NCI-H128 (cell line): ENCODE measurements around the gene AKT3.
"Not testable (repeated sequence)": the region's sequence is repeated elsewhere in the genome, so short reads cannot be mapped to it uniquely, and the experiment has no call there.

Source experiments
- DNase-seq: peaks from one replicate; lab custom pipeline; 2025; ENCODE audit not compliant: unreplicated experiment; lab: John Stamatoyannopoulos, UW

The AKT3 gene

DNA sequence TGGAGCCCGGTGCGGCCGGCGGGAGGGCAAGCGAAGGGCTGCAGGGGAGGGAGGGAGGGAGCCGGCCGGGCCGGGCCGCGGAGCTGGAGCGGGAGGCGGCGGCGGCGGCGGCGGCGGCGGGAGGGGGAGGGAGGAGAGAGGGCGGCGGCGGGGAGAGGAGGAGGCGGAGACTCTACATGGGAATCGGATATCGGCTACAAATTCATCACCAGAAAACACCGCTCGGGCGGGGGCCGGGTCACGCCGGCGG, at the start of gene AKT3:
TSS of gene AKT3 (minus strand) at position 42 of the 250 bp plus-strand sequence. CDS start 7,073 bp downstream, outside the sequence.
- no peak for DNase-seq

DNA sequence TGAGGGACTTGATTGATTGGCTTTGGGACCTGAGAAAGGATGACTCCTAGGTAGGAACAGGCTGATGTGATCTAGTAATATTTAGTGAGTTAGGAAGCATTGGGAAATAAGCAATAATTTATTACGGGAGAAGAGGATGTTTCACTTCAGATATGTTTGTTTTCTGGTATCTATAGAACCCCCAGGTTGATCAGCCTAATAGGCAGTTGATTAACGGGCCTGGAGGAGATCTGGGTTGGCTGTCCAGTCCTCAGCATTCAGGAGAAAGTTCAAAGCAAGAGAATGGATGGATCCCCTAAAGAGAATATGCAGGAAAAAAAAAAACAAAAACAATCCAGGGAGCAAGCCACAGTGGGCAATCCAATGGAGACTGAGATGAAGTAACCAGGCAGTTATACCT, 48.2 kb upstream of the AKT3 start:
- DNase-seq: no peak

DNA sequence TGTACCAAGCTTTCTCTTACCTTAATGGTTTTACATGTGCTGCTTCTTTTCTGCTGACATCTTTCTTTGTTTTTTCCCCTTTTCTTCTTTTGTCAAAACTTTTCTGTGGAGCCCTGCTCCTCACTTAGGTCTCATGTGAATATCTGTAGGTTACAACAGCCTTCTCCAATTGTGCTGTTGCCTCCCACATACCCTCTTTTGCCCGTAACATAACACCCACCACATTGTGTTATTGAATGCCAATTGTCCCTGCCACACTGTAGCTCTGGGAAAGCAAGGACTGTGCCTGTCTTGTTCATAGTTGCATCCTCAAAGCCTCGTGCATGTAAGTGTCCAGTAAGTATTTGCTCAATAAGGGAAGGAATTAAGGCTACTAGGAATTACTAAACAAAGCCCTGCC, 46.3 kb upstream of the AKT3 start:
- no peak for DNase-seq

- DNase-seq: no peak
Observed at GRCh38 chr1:243892456-243892855, 42.4 kb upstream of the AKT3 start.

DNA sequence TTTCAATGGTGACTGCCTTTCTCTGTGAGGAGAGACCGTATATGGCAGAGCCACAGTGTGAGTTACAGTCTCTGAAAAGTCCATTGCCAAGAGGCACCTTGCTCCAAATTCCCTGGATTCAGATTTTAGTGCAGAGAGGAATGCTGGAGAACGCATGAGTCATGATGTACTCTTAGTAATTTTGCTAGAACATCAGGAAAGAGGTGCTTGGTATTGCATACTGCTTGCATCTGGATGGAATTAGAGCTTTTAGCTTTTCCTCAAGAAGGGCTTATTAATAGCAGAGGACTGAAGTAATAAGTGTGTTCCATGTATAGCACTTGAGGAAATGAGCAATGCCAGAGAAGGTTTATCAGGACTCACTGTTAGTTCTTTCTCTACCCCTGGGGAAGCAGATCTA, 40.5 kb upstream of the AKT3 start:
- DNase-seq: no peak

DNA sequence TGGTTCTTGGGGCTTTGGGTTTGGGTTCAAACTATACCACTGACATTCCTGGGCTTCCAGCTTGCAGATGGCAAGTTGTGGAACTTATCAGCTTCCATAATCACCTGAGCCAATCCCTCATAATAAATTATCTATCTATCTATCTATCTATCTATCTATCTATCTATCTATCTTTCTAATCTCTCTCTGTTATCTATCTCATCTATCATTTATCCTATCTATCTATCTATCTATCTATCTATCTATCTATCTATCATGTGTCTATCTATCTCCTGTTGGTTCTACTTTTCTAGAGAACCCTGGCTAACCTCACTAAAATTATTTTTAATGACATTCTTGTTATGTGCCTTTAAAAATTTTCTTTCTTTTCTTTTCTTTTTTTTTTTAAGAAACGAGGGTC, 35.8 kb upstream of the AKT3 start:
- DNase-seq: no peak

DNA sequence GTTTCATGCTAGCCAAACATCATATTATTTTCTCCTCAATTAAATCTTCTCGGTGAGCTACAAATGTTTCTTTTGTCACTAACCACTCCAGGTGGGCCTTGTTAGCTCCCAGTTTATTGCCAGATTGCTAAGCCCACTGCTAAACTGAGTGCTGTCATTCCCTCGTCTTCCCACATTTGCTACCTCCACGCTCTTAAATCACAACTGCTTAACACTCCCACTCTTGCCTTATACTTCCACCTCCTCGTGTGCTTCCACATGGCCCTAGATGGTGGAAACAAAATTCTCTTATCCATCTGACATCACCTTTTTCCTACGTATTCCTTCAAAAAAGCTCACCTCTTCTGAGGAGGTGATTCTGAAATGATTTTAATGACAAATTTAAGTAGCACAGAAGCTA, 34.6 kb upstream of the AKT3 start:
- no peak for DNase-seq

- no peak for DNase-seq
Observed at GRCh38 chr1:243883551-243883950, 33.5 kb upstream of the AKT3 start.

GRCh38 chr1:243882276-243882675, 32.2 kb upstream of the AKT3 start:
- DNase-seq: no peak

DNA sequence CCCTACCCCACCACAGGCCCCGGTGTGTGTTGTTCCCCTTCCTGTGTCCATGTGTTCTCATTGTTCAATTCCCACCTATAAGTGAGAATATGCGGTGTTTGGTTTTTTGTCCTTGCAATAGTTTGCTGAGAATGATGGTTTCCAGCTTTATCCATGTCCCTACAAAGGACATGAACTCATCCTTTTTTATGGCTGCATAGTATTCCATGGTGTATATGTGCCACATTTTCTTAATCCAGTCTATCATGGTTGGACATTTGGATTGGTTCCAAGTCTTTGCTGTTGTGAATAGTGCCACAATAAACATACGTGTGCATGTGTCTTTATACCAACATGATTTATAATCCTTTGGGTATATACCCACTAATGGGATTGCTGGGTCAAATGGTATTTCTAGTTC, 27.0 kb upstream of the AKT3 start:
- not testable (repeated sequence) for DNase-seq

DNA sequence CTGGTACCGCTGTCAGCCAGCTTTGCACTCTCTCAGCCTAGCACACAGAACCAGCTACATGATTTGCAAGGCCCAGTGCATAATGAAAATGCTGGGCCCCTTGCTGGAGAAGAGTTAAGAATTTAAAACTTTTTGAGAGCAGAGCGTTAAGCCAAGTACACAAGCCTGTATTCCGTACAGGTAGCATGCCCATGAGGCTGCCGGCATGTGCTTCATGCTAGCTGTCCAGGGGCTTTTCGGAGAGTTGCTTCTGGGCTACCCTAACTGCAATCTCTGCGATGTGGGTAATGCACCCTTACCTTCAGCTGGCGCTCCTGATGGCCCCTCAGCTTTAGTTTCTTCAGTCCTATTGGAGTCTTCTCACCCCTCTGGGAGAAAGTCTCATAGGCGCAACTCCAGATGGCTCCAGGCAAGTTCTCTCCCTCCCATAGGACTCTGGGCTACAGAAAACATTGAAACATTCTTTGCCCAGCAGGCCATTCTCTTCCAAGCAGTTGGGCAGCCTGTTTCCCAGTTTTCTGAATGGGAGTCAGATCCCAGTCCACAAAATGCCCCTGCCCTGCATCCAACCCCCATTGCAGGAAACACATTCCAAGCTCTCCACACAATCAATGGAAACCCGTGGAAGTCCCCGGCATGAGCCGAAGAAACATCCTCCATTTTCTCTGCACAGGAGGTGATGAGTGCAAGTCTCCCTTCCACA, 5.7 kb upstream of the AKT3 start:
- DNase-seq: no peak

DNA sequence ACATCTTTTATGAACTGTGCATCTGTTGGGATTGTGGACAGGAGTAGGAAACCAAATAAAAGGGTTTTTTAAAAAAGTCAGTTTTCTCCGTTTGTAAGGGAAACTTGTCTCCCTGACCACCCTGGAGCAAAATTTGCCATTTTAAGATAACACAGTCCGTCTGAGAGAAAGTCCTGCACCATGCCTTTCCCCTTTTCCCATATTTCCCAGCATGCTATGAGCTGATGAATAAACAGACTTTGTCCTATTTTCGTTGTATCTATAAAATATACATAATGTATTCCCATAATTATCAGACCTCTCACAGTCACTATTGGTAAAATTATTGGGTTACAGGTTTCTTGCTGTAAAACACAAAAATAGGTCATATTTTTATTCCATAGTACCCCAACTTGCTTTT, 1.7 kb upstream of the AKT3 start:
- no peak for DNase-seq

- DNase-seq: no peak
Observed at GRCh38 chr1:243851257-243851756, 1.3 kb upstream of the AKT3 start.

- DNase-seq: peak; percentile 77
Observed at GRCh38 chr1:243850452-243851256, 611 bp upstream of the AKT3 start.

DNA sequence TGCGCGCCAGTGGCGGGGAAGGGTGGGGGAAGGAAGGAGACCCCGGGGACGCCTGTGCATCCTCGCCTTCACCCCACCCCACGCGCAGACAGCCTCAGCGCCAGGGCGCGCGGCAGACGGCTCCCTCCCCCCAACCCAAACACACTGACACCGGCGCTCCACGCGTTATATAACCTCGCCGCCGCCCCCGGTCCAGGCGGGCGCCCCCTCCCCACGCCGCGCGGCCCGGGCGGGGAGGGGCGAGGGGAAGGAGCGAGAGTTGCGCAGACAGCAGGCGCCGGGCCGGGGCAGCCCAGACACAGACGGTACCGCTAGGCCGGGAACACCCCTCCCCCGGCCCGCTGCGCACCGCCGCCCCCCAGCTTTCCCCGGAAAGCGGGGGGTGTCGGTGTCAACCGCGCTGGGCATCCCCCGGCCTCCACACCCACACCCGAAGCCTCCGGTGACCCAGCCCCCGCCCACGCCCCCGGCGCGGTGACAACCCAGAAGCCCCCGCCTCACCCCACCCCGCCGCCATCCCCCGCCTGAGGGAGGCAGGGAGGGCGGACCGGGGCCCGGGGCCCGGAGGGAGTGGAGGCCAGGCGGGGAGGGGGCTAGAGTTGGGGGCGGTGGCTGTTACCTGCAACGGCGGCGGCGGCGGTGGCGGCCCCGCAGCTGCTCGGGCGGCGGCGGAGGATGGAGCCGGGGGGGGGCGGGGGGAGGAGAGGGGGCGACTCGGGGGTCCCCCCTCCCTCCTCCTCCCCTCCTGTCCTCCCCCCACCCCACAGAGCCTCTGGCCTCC, 432 bp downstream of the AKT3 start:
- no peak for DNase-seq

DNA sequence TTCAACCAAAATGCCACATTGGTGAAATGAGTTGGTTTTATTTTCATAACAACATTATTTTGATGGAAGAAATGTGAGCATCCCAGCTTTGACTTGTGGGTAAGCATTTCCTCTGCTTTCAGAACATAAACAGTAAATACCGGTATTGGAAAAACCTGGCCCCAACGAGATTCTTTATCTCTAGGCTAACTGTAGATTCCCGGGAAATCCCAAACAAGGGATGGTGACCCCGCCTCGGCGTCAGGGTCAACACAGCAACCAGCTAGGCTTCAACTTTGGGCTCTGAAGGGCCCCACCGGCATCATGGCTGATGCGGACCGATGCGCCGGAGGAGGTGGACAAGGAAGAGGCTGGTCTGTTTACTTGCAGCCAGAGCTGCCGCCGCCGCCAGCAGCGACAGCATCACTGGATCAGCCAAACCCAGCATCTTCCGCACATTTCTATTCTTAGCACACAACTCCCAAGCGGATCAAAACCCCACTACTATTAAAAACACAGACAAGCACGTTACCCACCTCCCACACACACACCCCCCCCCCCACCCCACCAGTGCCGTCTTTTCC, 1.1 kb downstream of the AKT3 start:
- peak; percentile 27 for DNase-seq

- DNase-seq: no peak
Observed at GRCh38 chr1:243848165-243848857, 1.7 kb downstream of the AKT3 start.

GRCh38 chr1:243846761-243847160, 3.3 kb downstream of the AKT3 start:
- no peak for DNase-seq

DNA sequence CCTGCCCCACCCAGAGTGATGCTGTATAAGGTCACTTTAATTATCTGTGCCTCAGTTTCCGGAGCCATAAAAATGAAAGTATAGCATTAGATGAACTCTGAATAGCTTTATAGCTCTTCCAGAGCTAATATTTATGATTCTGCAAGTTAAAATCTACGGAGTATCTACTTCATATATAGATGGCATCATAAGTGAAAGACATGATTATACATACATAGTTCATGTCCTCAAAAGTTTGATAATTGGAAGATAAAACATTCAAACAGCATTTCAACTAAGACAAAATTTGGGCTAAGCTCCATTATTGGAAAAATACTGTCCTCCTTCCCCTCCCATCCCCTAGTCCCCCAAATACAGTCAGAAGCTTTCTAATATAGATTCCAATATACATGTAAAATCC, 4.2 kb downstream of the AKT3 start:
- no peak for DNase-seq

- DNase-seq: no peak
Observed at GRCh38 chr1:243844186-243844585, 5.9 kb downstream of the AKT3 start.

DNA sequence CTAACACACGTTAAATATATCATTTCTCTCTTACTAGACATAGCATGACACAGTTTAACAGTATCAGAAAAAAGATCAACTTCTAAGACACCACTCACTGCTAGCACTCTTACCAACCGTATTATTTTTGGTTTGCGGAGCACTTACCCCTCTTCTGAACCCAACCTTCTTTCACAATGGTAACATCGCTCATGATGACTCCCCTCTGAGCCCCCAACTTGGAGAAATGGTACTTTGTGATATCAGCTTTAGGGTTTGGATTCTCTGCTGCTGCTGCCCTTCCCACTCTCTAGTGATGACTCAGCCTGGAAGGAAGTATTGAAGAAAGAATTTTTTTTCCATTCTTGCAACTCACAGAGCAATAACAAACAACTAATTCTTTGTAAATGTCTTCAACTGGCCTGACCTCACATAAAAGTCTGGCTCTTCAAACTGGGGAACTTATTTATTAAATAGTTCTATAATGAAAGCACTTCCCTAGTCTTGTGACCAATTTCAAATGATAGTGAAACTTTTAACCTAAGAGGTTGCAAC, 7.0 kb downstream of the AKT3 start:
- no peak for DNase-seq
